ENCODE measurements around the gene HK1.

GRCh38 chr10:69315100-69315542 is 36.8 kb downstream of the HK1 start:
- TF ChIP-seq CTCF (IDR thresholded peaks at IDR 0.05) = no peak
- no peak for TF ChIP-seq POLR2A (IDR thresholded peaks at IDR 0.05)
